HepG2 (cell line): Measurements from ENCODE around the gene AMDHD1. TPM values are rescaled to one million over a fixed set of nuclear protein-coding genes. Genes with fewer than 3 reads are reported as not detected.

Experiments used
- ATAC-seq: fragments of 200-7000 bp; cut with Tn5 transposase; 3 replicates; pipeline ENCODE4 v1.9.1; 2020; ENCODE audit warnings: mild to moderate bottlenecking, moderate library complexity
- BruUV-seq: library from RNA; stranded (reverse); fragments of 400-500 nt; replicated peaks from 2 replicates; lab custom pipeline; 2021; lab: Mats Ljungman, UMichigan
- CTCF ChIA-PET: fragments of 300-600 bp; formaldehyde crosslinking; extraction: SDS; loops from one replicate; lab custom pipeline; 2021; ENCODE audit warnings: low total read pairs, inconsistent platforms, low intra/inter-chr PET ratio; lab: Yijun Ruan, JAX
- POLR2A ChIA-PET: fragments of 350-600 bp; sonication (Branson Sonifier 250); formaldehyde crosslinking; loops from one replicate; lab custom pipeline; 2020; ENCODE audit warnings: antibody characterized with exemption, inconsistent platforms; lab: Yijun Ruan, JAX
- DNase-seq: peaks from one replicate; pipeline ENCODE4 v3.0.0-alpha.2; 2015; ENCODE audit warnings: low spot score
- FAIRE-seq: peaks from 3 replicates; lab custom pipeline; 2011; peaks lifted over from hg19 to GRCh38; lab: Jason Lieb, UNC
- H2AFZ ChIP-seq: one replicate; pipeline ENCODE4 v1.6.1; 2011; ENCODE audit warnings: low read length, inconsistent platforms
- H3K27ac ChIP-seq: fragments of 300-600 bp; 3 replicates; pipeline ENCODE4 v1.8.0; 2011; ENCODE audit warnings: mixed run types, mild to moderate bottlenecking, mixed read lengths, low read length, inconsistent platforms; ENCODE audit not compliant: insufficient read depth; ENCODE audit errors: extremely low read length
- H3K27me3 ChIP-seq, 2 experiments: fragments of 200-600 bp in 1 of 2; 2 replicates in 1 of 2; 3 replicates in 1 of 2; pipeline versions ENCODE4 v1.6.0 to v1.8.0; 2011; ENCODE audit warnings: low read length in 2 of 2, mild to moderate bottlenecking in 2 of 2, moderate library complexity in 2 of 2, inconsistent platforms in 1 of 2; ENCODE audit not compliant: insufficient read depth in 2 of 2, control insufficient read depth in 1 of 2
- H3K36me3 ChIP-seq, 2 experiments: fragments of 200-600 bp in 1 of 2; replicated peaks in 1 of 2; 2 replicates in 1 of 2; 3 replicates in 1 of 2; pipeline versions ENCODE4 v1.5.1 to v1.8.0; 2011; ENCODE audit warnings: low read length in 2 of 2, inconsistent platforms in 1 of 2; ENCODE audit not compliant: insufficient read depth in 2 of 2, control insufficient read depth in 1 of 2
- H3K4me1 ChIP-seq: 2 replicates; pipeline ENCODE4 v1.5.1; 2012; ENCODE audit warnings: low read length, inconsistent platforms; ENCODE audit not compliant: insufficient read depth
- H3K4me2 ChIP-seq: 2 replicates; pipeline ENCODE4 v1.6.0; 2011; ENCODE audit warnings: low read depth, low read length, inconsistent platforms
- H3K4me3 ChIP-seq, 3 experiments: fragments of 200-600 bp in 1 of 3; sonication (generic), shearing (Covaris generic) in 1 of 3; replicated peaks in 1 of 3; 2 replicates each; pipeline ENCODE4 v1.5.1; 2011 to 2016; ENCODE audit warnings: low read length in 3 of 3, inconsistent platforms in 2 of 3, low read depth in 2 of 3, mild to moderate bottlenecking in 2 of 3, control low read depth in 1 of 3, mixed read lengths in 1 of 3; ENCODE audit not compliant: insufficient read depth in 1 of 3
- H3K79me2 ChIP-seq: one replicate; pipeline ENCODE4 v1.6.1; 2011; ENCODE audit warnings: low read length, inconsistent platforms; ENCODE audit not compliant: insufficient read depth
- H3K9ac ChIP-seq: 2 replicates; pipeline ENCODE4 v1.6.0; 2011; ENCODE audit warnings: mild to moderate bottlenecking, low read depth, low read length, inconsistent platforms; ENCODE audit not compliant: insufficient read depth
- H3K9me3 ChIP-seq: 2 replicates; pipeline ENCODE4 v1.5.1; 2012; ENCODE audit warnings: mild to moderate bottlenecking, low read length
- H4K20me1 ChIP-seq: 2 replicates; pipeline ENCODE4 v1.6.0; 2011; ENCODE audit warnings: inconsistent platforms, mild to moderate bottlenecking, low read length, moderate library complexity; ENCODE audit not compliant: insufficient read depth
- CBX5 ChIP-seq: sonication (generic); formaldehyde crosslinking; IDR thresholded peaks from 2 replicates; pipeline ENCODE4 v1.4.0; 2020; ENCODE audit warnings: missing genetic modification reagents, borderline replicate concordance
- CC2D1A ChIP-seq: sonication (generic); formaldehyde crosslinking; IDR thresholded peaks from 2 replicates; pipeline ENCODE4 v1.8.1; 2023; ENCODE audit warnings: mild to moderate bottlenecking, missing genetic modification reagents
- CCDC6 ChIP-seq: sonication (generic); formaldehyde crosslinking; IDR thresholded peaks from 2 replicates; pipeline ENCODE4 v1.8.1; 2022; ENCODE audit warnings: mild to moderate bottlenecking, missing genetic modification reagents, moderate library complexity
- CHD4 ChIP-seq: fragments of 200-600 bp; sonication (generic); IDR thresholded peaks from 2 replicates; pipeline ENCODE4 v1.7.0; 2017; ENCODE audit warnings: mild to moderate bottlenecking, low read length, borderline replicate concordance
- FIP1L1 ChIP-seq: fragments of 200-400 bp; formaldehyde crosslinking; IDR thresholded peaks from 2 replicates; pipeline ENCODE4 v1.6.1; 2018; ENCODE audit warnings: low read depth, mild to moderate bottlenecking, low read length, moderate library complexity, borderline replicate concordance; ENCODE audit not compliant: insufficient read depth
- IRX3 ChIP-seq: sonication (generic); formaldehyde crosslinking; IDR thresholded peaks from 2 replicates; pipeline ENCODE4 v1.8.1; 2023; ENCODE audit warnings: mild to moderate bottlenecking, low read depth, missing genetic modification reagents, borderline replicate concordance
- MAFF ChIP-seq: IDR thresholded peaks from 2 replicates; pipeline ENCODE4 v1.6.1; 2011; ENCODE audit warnings: low read depth, low read length, improper control_type of control experiment
- MAFK ChIP-seq, 2 experiments: IDR thresholded peaks in 1 of 2; conservative IDR thresholded peaks in 1 of 2; 2 replicates each; pipeline ENCODE4 v1.6.1; 2011; ENCODE audit warnings: improper control_type of control experiment in 2 of 2, low read length in 2 of 2
- ZFP82 ChIP-seq: sonication (generic); formaldehyde crosslinking; IDR thresholded peaks from 2 replicates; pipeline ENCODE4 v1.5.1; 2020; ENCODE audit warnings: mild to moderate bottlenecking, missing genetic modification reagents, borderline replicate concordance
- ZKSCAN8 ChIP-seq: IDR thresholded peaks from 2 replicates; pipeline ENCODE4 v1.6.1; 2016; ENCODE audit warnings: borderline replicate concordance, missing genetic modification reagents, missing compliant biosample characterization
- ZNF557 ChIP-seq: sonication (generic); formaldehyde crosslinking; IDR thresholded peaks from 2 replicates; pipeline ENCODE4 v1.4.0; 2020; ENCODE audit warnings: missing genetic modification reagents
- ZNF562 ChIP-seq: sonication (generic); formaldehyde crosslinking; IDR thresholded peaks from 2 replicates; pipeline ENCODE4 v1.8.0; 2022; ENCODE audit warnings: missing genetic modification reagents, borderline replicate concordance
- ZNF709 ChIP-seq: sonication (generic); formaldehyde crosslinking; IDR thresholded peaks from 2 replicates; pipeline ENCODE4 v1.5.0; 2020; ENCODE audit warnings: mild to moderate bottlenecking, missing genetic modification reagents
- ZSCAN12 ChIP-seq: sonication (generic); formaldehyde crosslinking; IDR thresholded peaks from 2 replicates; pipeline ENCODE4 v1.9.0; 2021; ENCODE audit warnings: mild to moderate bottlenecking, missing genetic modification reagents
- WGBS: methylation state at CpG from one replicate; pipeline ENCODE4 v1.1.6; 2017; ENCODE audit warnings: low lambda C conversion rate; 5-methylcytosine and 5-hydroxymethylcytosine counted together
- in situ Hi-C: cut with HindIII; loops from 2 replicates; pipeline ENCODE4 v1.10.0; 2017; ENCODE audit warnings: low pct_unique_long_range_greater_than_20kb; ENCODE audit not compliant: extremely low pct_ligation_motif_present
- intact Hi-C: fragments of 100-400 bp; cut with micrococcal nuclease; formaldehyde crosslinking; loops from one replicate; pipeline ENCODE4 v1.10.0; 2022; ENCODE audit not compliant: unreplicated experiment
- polyA plus RNA-seq, 8 experiments: library from polyadenylated mRNA; depleted of rRNA in 3 of 8; stranded (reverse) in 7 of 8; unstranded in 1 of 8; fragments of >200 nt; fragmentation: Illumina TruSeq in 4 of 8; extraction: Trizol in 4 of 8; gene quantifications; 2 replicates each; pipeline versions ENCODE4 v1.2.1 to v1.2.3, GENCODE V29; 2011 to 2016; ENCODE audit warnings: low read depth in 4 of 8, missing spikeins in 1 of 8, mixed read lengths in 1 of 8; ENCODE audit not compliant: insufficient read depth in 1 of 8
- total RNA-seq, 5 experiments: library from RNA; depleted of rRNA; stranded (reverse); fragments of >200 nt; fragmentation: Illumina TruSeq; extraction: Trizol; gene quantifications; 2 replicates each; pipeline ENCODE4 v1.2.3, GENCODE V29; 2016; ENCODE audit warnings: low read depth in 1 of 5
- TF ChIP-seq, protein P1 (sequence below): sonication (generic); formaldehyde crosslinking; IDR thresholded peaks from 2 replicates; pipeline ENCODE4 v1.9.0; 2021; ENCODE audit warnings: missing genetic modification reagents, mild to moderate bottlenecking, borderline replicate concordance
- TF ChIP-seq, protein P2 (sequence below): sonication (generic); formaldehyde crosslinking; IDR thresholded peaks from 2 replicates; pipeline ENCODE4 v1.4.0; 2020; ENCODE audit warnings: mild to moderate bottlenecking, missing genetic modification reagents

Gene AMDHD1
- total and polyA plus RNA-seq, 2 of the 13 experiments (the other 11 are each of a cell fraction or from before 2014, with no cell fraction given) = 6.5 to 29.6 TPM

DNA sequence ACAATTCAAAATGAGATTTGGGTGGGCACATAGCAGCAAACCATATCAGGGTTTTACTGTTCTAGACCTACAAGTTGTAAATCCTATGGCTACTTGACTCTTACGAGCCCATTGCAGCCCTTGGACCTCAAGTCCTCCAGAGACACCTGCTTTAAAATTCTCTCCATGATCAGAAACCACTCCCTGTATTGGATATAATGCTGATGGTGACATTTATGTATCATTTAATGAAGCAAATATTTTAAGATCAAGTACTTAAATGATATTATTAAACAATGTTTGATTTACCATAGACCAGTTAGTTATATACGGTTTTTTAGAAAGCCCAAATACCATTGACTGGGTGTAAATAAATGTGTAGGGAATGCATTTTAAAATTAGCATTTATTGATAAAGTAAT, 24.2 kb downstream of the AMDHD1 start:
- WGBS = 97% methylated on average over 2 of the region's 2 CpGs
- DNase-seq (no peak), ATAC-seq (no peak), FAIRE-seq (no peak)
- Histone ChIP-seq H3K36me3 (no peaks in the 10 kb centered on the region), H3K9me3 (no peaks in the 10 kb centered on the region), H3K4me3 (no peak overlapping the region), H3K9ac (no peak overlapping the region), H3K79me2 (no peaks in the 10 kb centered on the region), H2AFZ (no peak overlapping the region), H3K27ac (peak overlapping the region; percentile 85), H3K27me3 (no peaks in the 10 kb centered on the region), H3K4me2 (peak overlapping the region; percentile 68), H3K4me1 (peaks cover 52% of the 10 kb centered on the region), H4K20me1 (no peaks in the 10 kb centered on the region)
- CTCF ChIA-PET = no interaction called here
- in situ Hi-C loops = no loop called here
- BruUV-seq = no TSS peak
- POLR2A ChIA-PET = interaction anchor here (1.4 to 4.9 kb wide), 6 partner anchors 8 to 31 kb away, joined by 5 to 64 read pairs (median 22); partner anchors contain the start of genes AMDHD1, CCDC38 and HAL
- intact Hi-C loops = no loop called here
- TF ChIP-seq CC2D1A (CRISPR knock-in tag) (no peak), FIP1L1 (no peak), ZNF709 (CRISPR knock-in tag) (no peak), MAFF (0 out of 2 replicates have a peak, but pooled peaks have one; percentile 18), ZNF557 (CRISPR knock-in tag) (no peak), ZFP82 (CRISPR knock-in tag) (0 out of 2 replicates have a peak, but pooled peaks have one; percentile 0), MAFK (conservative IDR thresholded peaks at IDR 0.05 in 1 of 2, IDR thresholded peaks at IDR 0.05 in 1 of 2; ENCODE audit: low read length in 2 of 2) (peak; percentile 55 to 56; a peak in 3 of 4 replicates), CHD4 (no peak), CBX5 (CRISPR knock-in tag) (no peak), ZKSCAN8 (CRISPR knock-in tag) (no peak), ZNF562 (CRISPR knock-in tag) (no peak), CCDC6 (CRISPR knock-in tag) (no peak), IRX3 (CRISPR knock-in tag) (no peak), ZSCAN12 (CRISPR knock-in tag) (no peak)
- TF ChIP-seq, protein P1, sequence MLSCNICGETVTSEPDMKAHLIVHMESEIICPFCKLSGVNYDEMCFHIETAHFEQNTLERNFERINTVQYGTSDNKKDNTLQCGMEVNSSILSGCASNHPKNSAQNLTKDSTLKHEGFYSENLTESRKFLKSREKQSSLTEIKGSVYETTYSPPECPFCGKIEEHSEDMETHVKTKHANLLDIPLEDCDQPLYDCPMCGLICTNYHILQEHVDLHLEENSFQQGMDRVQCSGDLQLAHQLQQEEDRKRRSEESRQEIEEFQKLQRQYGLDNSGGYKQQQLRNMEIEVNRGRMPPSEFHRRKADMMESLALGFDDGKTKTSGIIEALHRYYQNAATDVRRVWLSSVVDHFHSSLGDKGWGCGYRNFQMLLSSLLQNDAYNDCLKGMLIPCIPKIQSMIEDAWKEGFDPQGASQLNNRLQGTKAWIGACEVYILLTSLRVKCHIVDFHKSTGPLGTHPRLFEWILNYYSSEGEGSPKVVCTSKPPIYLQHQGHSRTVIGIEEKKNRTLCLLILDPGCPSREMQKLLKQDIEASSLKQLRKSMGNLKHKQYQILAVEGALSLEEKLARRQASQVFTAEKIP (CRISPR knock-in tag) = no peak
- TF ChIP-seq, protein P2, sequence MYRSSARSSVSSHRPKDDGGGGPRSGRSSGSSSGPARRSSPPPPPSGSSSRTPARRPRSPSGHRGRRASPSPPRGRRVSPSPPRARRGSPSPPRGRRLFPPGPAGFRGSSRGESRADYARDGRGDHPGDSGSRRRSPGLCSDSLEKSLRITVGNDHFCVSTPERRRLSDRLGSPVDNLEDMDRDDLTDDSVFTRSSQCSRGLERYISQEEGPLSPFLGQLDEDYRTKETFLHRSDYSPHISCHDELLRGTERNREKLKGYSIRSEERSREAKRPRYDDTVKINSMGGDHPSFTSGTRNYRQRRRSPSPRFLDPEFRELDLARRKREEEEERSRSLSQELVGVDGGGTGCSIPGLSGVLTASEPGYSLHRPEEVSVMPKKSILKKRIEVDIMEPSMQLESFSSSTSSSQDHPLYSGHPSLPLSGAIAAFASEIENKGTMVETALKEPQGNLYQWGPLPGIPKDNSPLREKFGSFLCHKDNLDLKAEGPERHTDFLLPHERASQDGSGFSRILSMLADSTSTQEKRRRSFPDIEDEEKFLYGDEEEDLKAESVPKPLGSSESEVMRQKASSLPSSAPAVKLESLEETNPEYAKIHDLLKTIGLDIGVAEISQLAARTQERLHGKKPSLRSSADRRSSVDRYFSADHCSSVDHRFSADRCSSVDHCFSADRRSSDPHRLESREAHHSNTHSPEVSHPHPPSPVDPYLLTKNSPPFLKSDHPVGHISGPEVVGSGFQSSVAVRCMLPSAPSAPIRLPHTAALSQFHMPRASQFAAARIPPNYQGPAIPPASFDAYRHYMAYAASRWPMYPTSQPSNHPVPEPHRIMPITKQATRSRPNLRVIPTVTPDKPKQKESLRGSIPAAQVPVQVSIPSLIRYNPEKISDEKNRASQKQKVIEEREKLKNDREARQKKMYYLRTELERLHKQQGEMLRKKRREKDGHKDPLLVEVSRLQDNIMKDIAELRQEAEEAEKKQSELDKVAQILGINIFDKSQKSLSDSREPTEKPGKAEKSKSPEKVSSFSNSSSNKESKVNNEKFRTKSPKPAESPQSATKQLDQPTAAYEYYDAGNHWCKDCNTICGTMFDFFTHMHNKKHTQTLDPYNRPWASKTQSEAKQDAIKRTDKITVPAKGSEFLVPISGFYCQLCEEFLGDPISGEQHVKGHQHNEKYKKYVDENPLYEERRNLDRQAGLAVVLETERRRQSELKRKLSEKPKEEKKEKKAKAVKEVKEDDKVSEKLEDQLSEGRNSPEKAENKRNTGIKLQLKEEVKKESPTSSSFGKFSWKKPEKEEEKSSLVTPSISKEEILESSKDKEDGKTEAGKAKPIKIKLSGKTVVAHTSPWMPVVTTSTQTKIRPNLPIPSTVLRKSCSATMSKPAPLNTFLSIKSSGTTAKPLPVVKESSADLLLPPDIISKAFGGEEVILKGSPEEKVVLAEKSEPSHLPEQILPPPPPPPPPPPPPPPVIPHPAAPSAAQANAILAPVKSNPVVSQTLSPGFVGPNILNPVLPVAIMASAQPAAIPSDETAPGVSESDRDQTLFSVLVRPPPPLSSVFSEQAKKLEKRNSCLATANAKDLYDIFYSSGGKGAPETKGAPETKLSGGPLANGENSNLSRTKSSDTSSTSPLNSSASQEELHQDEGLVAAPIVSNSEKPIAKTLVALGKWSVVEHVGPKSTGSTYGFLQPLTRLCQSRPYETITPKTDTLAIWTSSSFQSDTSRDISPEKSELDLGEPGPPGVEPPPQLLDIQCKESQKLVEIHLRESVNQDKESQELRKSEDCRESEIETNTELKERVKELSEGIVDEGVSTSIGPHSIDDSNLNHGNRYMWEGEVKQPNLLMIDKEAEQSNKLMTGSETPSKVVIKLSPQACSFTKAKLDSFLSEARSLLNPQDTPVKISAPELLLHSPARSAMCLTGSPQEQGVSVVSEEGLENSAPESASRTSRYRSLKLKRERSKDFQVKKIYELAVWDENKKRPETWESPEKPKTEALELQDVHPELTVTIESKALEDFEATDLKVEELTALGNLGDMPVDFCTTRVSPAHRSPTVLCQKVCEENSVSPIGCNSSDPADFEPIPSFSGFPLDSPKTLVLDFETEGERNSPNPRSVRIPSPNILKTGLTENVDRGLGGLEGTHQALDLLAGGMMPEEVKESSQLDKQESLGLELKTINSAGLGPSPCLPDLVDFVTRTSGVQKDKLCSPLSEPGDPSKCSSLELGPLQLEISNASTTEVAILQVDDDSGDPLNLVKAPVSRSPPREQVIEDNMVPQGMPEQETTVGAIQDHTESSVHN (CRISPR knock-in tag) = no peak
